Omental fat pad (tissue), 4 donors: ENCODE data around the gene WDR5. TPM values are rescaled to one million over a fixed set of nuclear protein-coding genes. Genes with fewer than 3 reads are reported as not detected.

ENCODE experiments used
- ATAC-seq: fragments of 150-250 bp; one replicate; pipeline ENCODE4 v1.9.1; 2016; ENCODE audit warnings: mild to moderate bottlenecking, moderate library complexity; ENCODE audit not compliant: low FRiP score
- DNase-seq: peaks from one replicate; pipeline ENCODE4 v3.0.0-alpha.2; 2019; ENCODE audit warnings: low spot score
- CTCF ChIP-seq, 3 donors: fragments of 450-650 bp; IDR thresholded peaks; one replicate each; pipeline ENCODE4 v1.5.1; 2016 to 2017; ENCODE audit warnings: antibody characterized with exemption in 3 of 3, mild to moderate bottlenecking in 3 of 3, moderate library complexity in 2 of 3
- total RNA-seq, 4 donors: library from RNA; depleted of rRNA; stranded (reverse); fragments of >200 nt; gene quantifications; one replicate each; pipeline ENCODE4 v1.1.0, GENCODE V29; 2016

WDR5 gene
- total RNA-seq, 4 donors from 2014 or later = 16.1 to 28.2 (median 19.7) TPM

GRCh38 chr9:134171316-134172197 is 35.7 kb downstream of the WDR5 start:
- ATAC-seq (no peak), DNase-seq (no peak)
- TF ChIP-seq CTCF (IDR thresholded peaks at IDR 0.05) = no peak

DNA sequence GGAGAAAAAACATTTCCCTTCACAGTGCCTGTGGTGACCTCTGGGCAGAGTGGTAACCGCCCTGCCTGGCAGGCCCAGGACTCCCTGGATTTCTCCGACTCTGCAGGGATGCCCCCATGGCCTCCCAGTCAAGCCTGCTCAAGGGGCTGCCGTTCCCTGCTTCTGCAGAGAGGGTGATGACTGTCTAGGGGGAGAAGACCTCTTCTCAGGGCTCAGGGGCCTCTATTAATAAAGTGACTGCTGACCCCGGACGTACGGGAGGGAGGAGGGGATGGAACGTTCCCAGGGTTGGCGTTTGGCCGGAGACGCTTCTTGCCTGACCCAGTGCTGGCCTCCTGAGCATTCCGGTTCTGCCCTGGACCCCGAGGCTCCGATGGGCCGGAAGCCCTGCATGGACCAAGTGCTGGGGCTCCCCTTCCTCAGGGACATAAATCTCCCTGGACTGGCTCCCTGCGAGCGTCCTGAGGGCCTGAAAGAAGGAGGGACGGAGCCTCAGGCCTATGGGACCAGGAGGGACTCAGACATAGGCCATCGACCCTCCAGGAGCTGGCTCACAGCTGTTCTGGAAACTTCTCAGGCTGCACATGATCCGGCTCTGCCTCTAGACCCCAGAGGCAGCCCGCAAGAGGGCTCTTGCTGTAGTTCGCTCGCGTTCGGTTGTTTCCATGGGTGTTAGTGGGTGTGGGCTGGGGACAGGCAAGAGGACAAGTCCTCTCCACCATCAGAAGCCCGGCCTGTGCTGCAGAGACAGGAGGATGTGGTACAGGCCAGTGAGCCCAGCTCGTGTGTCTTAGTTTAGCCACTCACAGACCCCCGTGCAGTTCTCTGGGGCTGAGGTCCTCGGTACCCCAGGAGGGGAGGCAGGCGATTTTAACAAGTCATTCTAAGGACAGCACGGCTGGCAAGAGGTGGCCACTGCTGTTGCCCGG is 36.6 kb downstream of the WDR5 start:
- TF ChIP-seq CTCF (IDR thresholded peaks at IDR 0.05) = no peak
- no peak for DNase-seq
- no peak for ATAC-seq

DNA sequence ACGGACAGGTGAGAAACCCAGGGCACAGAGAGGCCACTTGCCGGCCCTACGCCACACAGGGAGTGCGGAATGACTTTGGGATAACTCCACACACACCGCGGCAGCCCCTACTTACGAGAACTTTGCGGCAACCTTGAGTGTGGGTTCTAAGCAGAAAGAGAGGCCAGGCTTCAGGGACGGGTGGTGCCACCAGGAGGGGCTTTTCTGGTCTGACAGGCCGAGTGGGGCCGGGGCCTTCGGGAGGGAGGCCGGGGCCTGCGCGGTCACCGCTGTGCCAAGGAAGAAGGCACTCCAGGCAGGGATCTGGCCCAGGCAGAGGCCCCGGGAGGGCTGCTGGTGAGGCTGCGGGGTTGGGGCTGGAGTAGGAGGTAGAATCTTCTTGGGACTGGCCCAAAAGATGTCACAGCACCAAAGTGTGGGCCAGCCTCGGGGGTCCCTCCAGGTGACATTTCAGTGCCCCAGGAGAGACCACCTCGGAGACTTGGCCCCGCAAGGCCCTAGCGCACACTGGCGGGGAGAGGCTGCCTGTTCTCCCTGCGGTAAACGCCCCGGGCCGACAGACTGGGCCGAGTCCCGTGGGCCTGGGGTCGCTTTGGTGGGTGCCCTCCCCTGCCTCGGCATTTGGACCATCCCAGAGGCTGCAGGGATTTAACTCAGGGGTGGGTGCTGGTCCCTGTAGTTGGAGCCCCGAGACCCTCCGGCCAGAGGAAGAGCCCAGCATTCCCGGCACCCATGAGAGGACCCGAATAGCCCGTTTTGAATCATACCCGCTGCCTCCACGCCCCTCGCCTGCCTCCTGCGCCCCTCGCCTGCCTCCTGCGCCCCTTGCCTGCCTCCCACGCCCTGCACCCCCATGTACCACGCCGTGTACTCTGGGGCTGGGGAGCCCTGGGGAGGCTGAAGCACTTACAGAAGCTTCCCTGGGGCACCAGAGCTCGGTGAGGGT is 37.5 kb downstream of the WDR5 start:
- ATAC-seq (no peak), DNase-seq (no peak)
- no peak for TF ChIP-seq CTCF (IDR thresholded peaks at IDR 0.05)

GRCh38 chr9:134174073-134174449 is 38.2 kb downstream of the WDR5 start:
- TF ChIP-seq CTCF (IDR thresholded peaks at IDR 0.05) = no peak
- no peak for ATAC-seq
- DNase-seq = no peak

DNA sequence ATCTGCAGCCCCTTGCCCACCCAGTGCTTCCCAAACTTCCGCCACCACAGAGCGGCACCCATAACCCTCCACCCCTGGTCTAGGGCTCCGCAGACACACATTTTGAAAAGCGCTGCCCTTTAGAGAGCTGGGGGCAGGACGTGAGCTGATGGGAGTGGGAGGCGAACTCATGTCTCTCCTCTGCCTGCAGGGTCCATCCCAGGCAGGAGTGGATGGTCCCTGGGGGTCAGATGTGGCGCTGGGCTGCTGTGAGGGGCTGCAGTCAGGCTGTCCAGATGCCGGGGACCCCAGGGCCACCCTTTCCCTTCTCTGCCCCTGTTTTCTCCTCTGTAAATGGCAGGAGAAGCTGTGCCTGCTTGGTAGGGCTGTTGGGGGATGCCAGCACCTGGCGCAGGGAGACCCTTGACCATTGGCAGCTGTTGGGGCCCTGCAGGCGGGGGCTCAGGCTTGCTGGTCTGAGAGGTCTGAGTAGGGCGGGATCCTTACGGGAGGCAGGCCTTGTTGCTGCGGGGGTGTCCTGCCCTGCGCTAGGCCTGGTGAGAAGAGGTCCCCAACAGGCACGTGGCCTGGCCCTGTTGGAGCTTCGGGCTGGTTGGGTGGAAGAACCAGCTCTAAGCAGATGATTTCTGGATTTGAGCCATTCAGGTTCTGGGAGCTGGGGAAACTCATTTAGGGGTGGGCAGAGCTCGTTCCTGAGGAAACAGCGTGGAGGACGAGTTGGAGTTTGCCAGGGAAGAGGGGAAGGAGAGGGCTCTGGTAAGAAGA is 38.8 kb downstream of the WDR5 start:
- no peak for ATAC-seq
- no peak for TF ChIP-seq CTCF (IDR thresholded peaks at IDR 0.05)
- no peak for DNase-seq
